Muscle layer of duodenum (tissue), 2 donors: ENCODE measurements around the gene MT1M.

Source experiments
- H3K27ac ChIP-seq: one replicate; pipeline ENCODE4 v1.7.0; 2013; ENCODE audit warnings: mild to moderate bottlenecking, low read length
- H3K27me3 ChIP-seq: one replicate; pipeline ENCODE4 v1.7.0; 2013; ENCODE audit warnings: low read depth, mild to moderate bottlenecking, control low read depth, low read length
- H3K36me3 ChIP-seq, 2 donors: one replicate each; pipeline ENCODE4 v1.7.0; 2013; ENCODE audit warnings: low read length in 2 of 2, control low read depth in 1 of 2, mild to moderate bottlenecking in 1 of 2; ENCODE audit not compliant: insufficient read depth in 2 of 2, control insufficient read depth in 1 of 2
- H3K4me1 ChIP-seq, 2 donors: one replicate each; pipeline ENCODE4 v1.7.0; 2013; ENCODE audit warnings: low read length in 2 of 2, mild to moderate bottlenecking in 2 of 2, control low read depth in 1 of 2, moderate library complexity in 1 of 2; ENCODE audit not compliant: insufficient read depth in 2 of 2, control insufficient read depth in 1 of 2
- H3K4me3 ChIP-seq, 2 donors: one replicate each; pipeline ENCODE4 v1.7.0; 2013; ENCODE audit warnings: low read length in 2 of 2, low read depth in 1 of 2, mild to moderate bottlenecking in 1 of 2
- H3K9me3 ChIP-seq, 2 donors: one replicate each; pipeline ENCODE4 v1.7.0; 2013; ENCODE audit warnings: low read length in 2 of 2, control low read depth in 1 of 2, mild to moderate bottlenecking in 1 of 2; ENCODE audit not compliant: control insufficient read depth in 1 of 2
- donor health status: healthy.

The MT1M gene

GRCh38 chr16:56610017-56610608 is 22.3 kb upstream of the MT1M start:
- peaks cover 0 to 7% of the 10 kb centered on the region in 2 donors for H3K36me3 ChIP-seq
- H3K27ac ChIP-seq, result peak overlapping the region; percentile 96
- peak overlapping the region; percentile 82 to 91 for H3K4me3 ChIP-seq
- peaks cover 3 to 10% of the 10 kb centered on the region in 2 donors for H3K4me1 ChIP-seq
- H3K27me3 ChIP-seq, result no peaks in the 10 kb centered on the region
- H3K9me3 ChIP-seq, result no peaks in the 10 kb centered on the region

DNA sequence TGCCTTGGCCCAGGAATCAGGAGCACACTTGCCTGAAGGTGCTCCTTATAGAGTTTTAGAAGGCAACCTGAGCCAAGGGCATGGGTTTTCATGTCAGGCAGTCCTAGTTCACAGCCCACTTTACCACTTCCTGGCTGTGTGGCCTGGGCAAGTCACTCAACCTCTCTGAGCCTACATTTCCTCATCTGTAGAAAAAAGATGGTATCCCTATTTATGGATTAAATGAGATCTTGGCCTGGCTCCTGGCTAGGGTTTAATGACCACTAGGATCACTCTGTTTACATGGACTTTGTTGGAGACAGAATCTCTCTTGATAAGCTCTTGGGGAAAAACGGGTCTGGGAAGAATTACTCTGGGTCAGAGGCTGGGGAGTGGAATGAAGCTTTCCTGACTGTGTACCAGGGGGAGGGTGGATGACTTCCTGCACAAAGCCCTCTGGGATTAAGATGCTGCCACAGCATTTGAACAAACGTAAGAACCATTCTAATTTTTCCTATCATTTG is 21.8 kb upstream of the MT1M start:
- H3K4me1 ChIP-seq, result peaks cover 3 to 10% of the 10 kb centered on the region in 2 donors
- H3K36me3 ChIP-seq, result peaks cover 0 to 7% of the 10 kb centered on the region in 2 donors
- H3K27me3 ChIP-seq, result no peaks in the 10 kb centered on the region
- H3K27ac ChIP-seq, result peak overlapping the region; percentile 96
- no peaks in the 10 kb centered on the region for H3K9me3 ChIP-seq
- peak overlapping the region in 1 of 2 donors; percentile 91 for H3K4me3 ChIP-seq

- H3K27ac ChIP-seq, result peak overlapping the region; percentile 96
- H3K4me3 ChIP-seq, result no peak overlapping the region
- H3K27me3 ChIP-seq, result no peaks in the 10 kb centered on the region
- H3K4me1 ChIP-seq, result peaks cover 3 to 10% of the 10 kb centered on the region in 2 donors
- H3K9me3 ChIP-seq, result no peaks in the 10 kb centered on the region
- H3K36me3 ChIP-seq, result peaks cover 0 to 7% of the 10 kb centered on the region in 2 donors
These were observed 21.1 kb upstream of the MT1M start for GRCh38 chr16:56611281-56611833.

GRCh38 chr16:56613706-56614105 is 18.8 kb upstream of the MT1M start:
- no peaks in the 10 kb centered on the region for H3K36me3 ChIP-seq
- peaks cover 0 to 18% of the 10 kb centered on the region in 2 donors for H3K4me1 ChIP-seq
- no peaks in the 10 kb centered on the region for H3K27me3 ChIP-seq
- H3K4me3 ChIP-seq, result no peak overlapping the region
- no peak overlapping the region for H3K27ac ChIP-seq
- no peaks in the 10 kb centered on the region for H3K9me3 ChIP-seq

- Histone ChIP-seq H3K36me3 (no peaks in the 10 kb centered on the region), H3K27ac (no peak overlapping the region), H3K4me1 (peaks cover 0 to 18% of the 10 kb centered on the region in 2 donors), H3K27me3 (no peaks in the 10 kb centered on the region), H3K4me3 (no peak overlapping the region), H3K9me3 (no peaks in the 10 kb centered on the region)
These were observed 17.9 kb upstream of the MT1M start for GRCh38 chr16:56614549-56614991.

DNA sequence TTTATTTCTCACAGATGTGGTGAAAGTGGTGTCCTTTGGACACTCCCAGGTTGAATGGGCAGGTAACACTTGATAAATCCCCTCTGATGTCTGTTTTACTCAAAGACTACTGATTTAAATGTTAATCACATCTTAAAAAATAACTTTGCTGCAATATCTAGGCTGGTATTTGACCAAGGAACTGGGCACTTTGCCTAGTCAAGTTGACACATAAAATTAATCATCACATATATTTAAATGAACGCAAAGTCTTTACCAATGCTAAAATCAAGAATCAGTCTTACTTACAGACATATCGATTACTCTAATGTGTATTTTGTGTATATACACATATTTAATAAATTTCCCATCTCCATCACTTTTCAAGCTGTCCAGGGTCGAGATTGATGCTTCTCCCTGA is 17.1 kb upstream of the MT1M start:
- H3K4me3 ChIP-seq, result no peak overlapping the region
- H3K4me1 ChIP-seq, result peaks cover 0 to 18% of the 10 kb centered on the region in 2 donors
- H3K27me3 ChIP-seq, result no peaks in the 10 kb centered on the region
- no peaks in the 10 kb centered on the region for H3K9me3 ChIP-seq
- no peak overlapping the region for H3K27ac ChIP-seq
- H3K36me3 ChIP-seq, result no peaks in the 10 kb centered on the region

DNA sequence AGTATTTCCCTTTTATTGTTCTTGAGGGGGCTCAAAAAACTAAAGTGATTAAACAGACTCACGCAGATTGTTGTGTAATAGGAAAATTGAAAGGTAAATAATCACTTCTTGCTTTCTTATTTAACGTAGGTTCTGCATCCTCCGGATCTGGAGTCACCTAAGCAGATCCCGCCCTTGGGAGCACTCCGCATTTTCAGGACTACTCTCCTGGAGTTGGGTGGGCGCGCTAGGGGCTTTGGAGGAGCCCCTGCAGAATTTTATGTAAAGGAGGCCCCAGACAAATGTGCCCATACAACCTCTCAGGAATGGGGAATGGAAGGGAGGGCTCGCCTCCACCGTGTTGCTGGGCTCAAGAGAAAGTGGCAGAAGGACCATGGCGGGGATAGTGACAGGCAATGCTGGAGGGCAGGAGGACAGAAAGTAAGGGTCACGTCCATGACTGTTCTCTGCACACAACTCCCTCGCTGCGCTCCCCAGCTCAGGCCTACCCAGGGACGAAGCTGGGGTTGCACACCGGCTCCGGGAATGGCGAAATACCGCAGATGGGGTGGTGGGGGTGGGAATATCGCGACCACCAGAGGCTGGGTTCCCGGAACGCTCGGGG is 15.7 kb upstream of the MT1M start:
- Histone ChIP-seq H3K4me3 (peak overlapping the region; percentile 55 to 71), H3K27me3 (no peaks in the 10 kb centered on the region), H3K9me3 (no peaks in the 10 kb centered on the region), H3K4me1 (peaks cover 0 to 13% of the 10 kb centered on the region in 2 donors), H3K27ac (no peak overlapping the region), H3K36me3 (no peaks in the 10 kb centered on the region)

GRCh38 chr16:56617212-56618085 is 15.0 kb upstream of the MT1M start:
- H3K27ac ChIP-seq, result peak overlapping the region; percentile 51
- H3K4me3 ChIP-seq, result peak overlapping the region; percentile 55 to 71
- H3K4me1 ChIP-seq, result peaks cover 0 to 13% of the 10 kb centered on the region in 2 donors
- H3K36me3 ChIP-seq, result no peaks in the 10 kb centered on the region
- H3K9me3 ChIP-seq, result no peaks in the 10 kb centered on the region
- H3K27me3 ChIP-seq, result no peaks in the 10 kb centered on the region

DNA sequence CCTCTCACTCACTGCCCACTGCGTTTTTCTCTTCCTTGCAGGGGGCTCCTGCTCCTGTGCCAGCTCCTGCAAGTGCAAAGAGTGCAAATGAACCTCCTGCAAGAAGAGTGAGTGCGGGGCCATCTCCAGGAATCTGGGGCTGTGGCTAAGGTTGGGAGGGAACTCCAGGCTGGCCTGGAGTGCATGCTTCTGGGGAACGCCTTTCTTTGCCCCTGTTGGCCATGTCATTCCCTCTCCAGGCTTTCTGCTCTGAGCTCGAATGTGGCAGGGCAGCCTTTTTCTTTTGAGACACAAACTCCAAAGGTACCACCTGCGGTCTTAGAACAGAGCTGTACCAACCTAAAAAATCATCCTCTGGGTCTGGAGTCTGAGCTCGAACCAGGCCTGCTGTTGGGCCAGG is 14.3 kb upstream of the MT1M start:
- Histone ChIP-seq H3K9me3 (no peaks in the 10 kb centered on the region), H3K27ac (no peak overlapping the region), H3K4me3 (peak overlapping the region in 1 of 2 donors; percentile 55), H3K4me1 (peaks cover 0 to 13% of the 10 kb centered on the region in 2 donors), H3K27me3 (no peaks in the 10 kb centered on the region), H3K36me3 (no peaks in the 10 kb centered on the region)

DNA sequence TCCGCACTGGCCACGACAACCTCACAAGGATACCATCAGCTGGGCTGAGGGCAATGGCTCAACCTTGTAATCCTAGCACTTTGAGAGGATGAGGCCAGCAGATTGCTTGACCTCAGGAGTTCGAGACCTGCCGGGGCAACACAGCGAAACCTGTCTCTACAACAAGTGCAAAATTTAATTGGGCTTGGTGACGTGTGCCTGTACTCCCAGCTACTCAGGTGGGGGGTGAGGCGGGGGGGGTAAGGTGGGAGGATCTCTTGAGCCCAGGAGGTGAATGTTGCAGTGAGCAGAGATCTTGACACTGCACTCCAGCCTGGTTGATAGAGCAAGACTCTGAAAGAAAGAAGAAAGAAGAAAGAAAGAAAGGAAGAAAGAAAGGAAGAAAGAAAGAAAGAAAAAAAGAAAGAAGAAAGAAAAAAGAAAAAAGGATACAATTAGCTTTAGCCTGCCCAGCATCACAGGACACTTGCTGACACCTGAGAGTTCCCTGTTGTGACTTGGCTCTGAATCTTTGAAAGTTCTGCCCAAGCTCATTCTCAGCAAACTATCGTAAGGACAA is 12.0 kb upstream of the MT1M start:
- H3K27ac ChIP-seq, result no peak overlapping the region
- no peaks in the 10 kb centered on the region for H3K9me3 ChIP-seq
- H3K4me1 ChIP-seq, result peaks cover 0 to 13% of the 10 kb centered on the region in 2 donors

More for the DNA sequence above, 12.0 kb upstream of the MT1M start:
- no peak overlapping the region for H3K4me3 ChIP-seq
- H3K27me3 ChIP-seq, result no peaks in the 10 kb centered on the region
- H3K36me3 ChIP-seq, result no peaks in the 10 kb centered on the region
